H1 (cell line): ENCODE data around the gene BTBD9. TPM values are rescaled to one million over a fixed set of nuclear protein-coding genes. Genes with fewer than 3 reads are reported as not detected.

Source experiments
- CHD1 ChIP-seq: IDR thresholded peaks from 2 replicates; pipeline ENCODE4 v1.6.1; 2012; ENCODE audit warnings: low read depth, low read length, improper control_type of control experiment
- CTBP2 ChIP-seq: IDR thresholded peaks from 2 replicates; pipeline ENCODE4 v1.7.0; 2011; ENCODE audit warnings: borderline replicate concordance, mild to moderate bottlenecking, moderate library complexity, mixed read lengths, low read length; ENCODE audit not compliant: insufficient read depth, insufficient read length
- CTCF ChIP-seq, 3 experiments: IDR thresholded peaks; 1 replicate in 2 of 3; 2 replicates in 1 of 3; pipeline versions ENCODE4 v1.5.1 to v1.6.1; 2011; ENCODE audit warnings: low read length in 3 of 3, mild to moderate bottlenecking in 3 of 3, inconsistent platforms in 2 of 3, low read depth in 1 of 3, moderate library complexity in 1 of 3; ENCODE audit not compliant: insufficient read depth in 1 of 3; ENCODE audit errors: control extremely low read depth in 1 of 3
- EGR1 ChIP-seq: IDR thresholded peaks from 2 replicates; pipeline ENCODE4 v1.6.1; 2011; ENCODE audit warnings: low read depth, low read length, borderline replicate concordance
- EP300 ChIP-seq, 2 experiments: IDR thresholded peaks; 1 replicate in 1 of 2; 2 replicates in 1 of 2; pipeline ENCODE4 v1.6.1; 2011 to 2012; ENCODE audit warnings: low read depth in 2 of 2, low read length in 2 of 2, mild to moderate bottlenecking in 2 of 2, borderline replicate concordance in 1 of 2, inconsistent platforms in 1 of 2, moderate library complexity in 1 of 2
- FOSL1 ChIP-seq: IDR thresholded peaks from 2 replicates; pipeline ENCODE4 v1.6.1; 2011; ENCODE audit warnings: mild to moderate bottlenecking, low read depth, low read length, moderate library complexity; ENCODE audit not compliant: insufficient read depth
- POLR2A ChIP-seq, 2 experiments: IDR thresholded peaks; 1 replicate in 1 of 2; 2 replicates in 1 of 2; pipeline ENCODE4 v1.6.1; 2011; ENCODE audit warnings: low read depth in 2 of 2, low read length in 2 of 2, mild to moderate bottlenecking in 2 of 2; ENCODE audit errors: control extremely low read depth in 1 of 2
- ZNF274 ChIP-seq: IDR thresholded peaks from 2 replicates; pipeline ENCODE4 v1.7.0; 2012; ENCODE audit warnings: low read length, borderline replicate concordance; ENCODE audit errors: extremely low read depth
- polyA plus RNA-seq, 7 experiments: library from polyadenylated mRNA; depleted of rRNA in 3 of 7; stranded (reverse) in 5 of 7; unstranded in 2 of 7; fragments of >200 nt in 5 of 7; fragments of 200-250 nt in 2 of 7; gene quantifications; 1 replicate in 5 of 7; 2 replicates in 1 of 7; 4 replicates in 1 of 7; pipeline versions ENCODE4 v1.2.1 to v1.2.3, GENCODE V29; 2011 to 2013; ENCODE audit warnings: missing spikeins in 2 of 7, mixed read lengths in 2 of 7
- total RNA-seq: library from RNA; stranded (reverse); fragmentation: NEBNext Ultra II Directional; extraction: Animal tissue kit (Norgen Biotek cat#: 25700); gene quantifications from 2 replicates; pipeline ENCODE4 v1.2.1, GENCODE V29; 2021
- TF ChIP-seq, protein P1 (sequence below): IDR thresholded peaks from 2 replicates; pipeline ENCODE4 v1.6.1; 2011; ENCODE audit warnings: low read length, improper control_type of control experiment

Gene BTBD9
- total and polyA plus RNA-seq, 2 of the 8 experiments (the other 6 are each of a cell fraction or from before 2014, with no cell fraction given), result 0.92 to 4.1 TPM

DNA sequence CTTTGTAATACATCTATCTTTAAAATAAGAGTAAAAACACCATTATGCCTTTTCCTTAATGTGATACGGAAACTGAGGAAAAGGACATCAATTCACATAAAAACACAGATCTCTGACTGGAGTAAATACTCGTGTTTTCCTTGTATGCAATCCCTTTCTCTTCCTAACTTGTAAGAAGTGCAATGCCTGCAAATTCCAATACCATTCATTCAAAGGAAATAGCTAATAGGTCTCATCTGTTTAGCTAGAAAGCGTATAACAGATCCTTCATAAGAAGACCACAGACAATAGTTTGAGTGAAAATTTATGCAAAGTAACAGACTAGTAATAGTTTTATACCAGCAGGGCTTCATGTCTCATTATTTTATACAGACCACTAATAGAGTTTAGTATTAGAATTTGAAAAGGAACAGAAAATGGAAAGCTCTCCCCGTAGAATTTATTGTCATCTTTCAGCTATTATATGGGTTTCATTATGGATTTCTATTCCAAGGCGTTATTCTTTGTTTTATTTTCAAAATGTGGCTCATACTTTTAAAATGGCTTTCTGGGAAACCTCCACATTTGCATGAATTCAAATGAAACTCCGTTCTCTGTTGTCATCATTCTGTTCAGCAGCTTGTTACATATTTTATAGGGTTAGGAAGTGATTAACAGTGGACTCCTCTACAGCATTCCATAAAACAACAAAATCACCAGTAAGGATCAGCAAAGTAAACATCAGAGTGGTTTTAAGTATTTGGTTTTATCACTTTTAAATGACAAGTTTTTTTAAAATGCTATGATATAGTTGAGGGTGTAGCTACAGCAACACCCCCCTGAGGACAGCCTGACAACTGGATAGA, 186.7 kb downstream of the BTBD9 start (continued):
- TF ChIP-seq CTCF (IDR thresholded peaks at IDR 0.05; ENCODE audit: control extremely low read depth in 1 of 3, insufficient read depth in 1 of 3, low read depth in 1 of 3, low read length in 3 of 3) (no peak), POLR2A (IDR thresholded peaks at IDR 0.05; ENCODE audit: control extremely low read depth in 1 of 2, low read depth in 2 of 2, low read length in 2 of 2) (no peak), CHD1 (no peak), EP300 (IDR thresholded peaks at IDR 0.05; ENCODE audit: borderline replicate concordance in 1 of 2, low read depth in 2 of 2, low read length in 2 of 2) (no peak), ZNF274 (no peak), CTBP2 (no peak), EGR1 (no peak), FOSL1 (no peak)
- TF ChIP-seq, protein P1, sequence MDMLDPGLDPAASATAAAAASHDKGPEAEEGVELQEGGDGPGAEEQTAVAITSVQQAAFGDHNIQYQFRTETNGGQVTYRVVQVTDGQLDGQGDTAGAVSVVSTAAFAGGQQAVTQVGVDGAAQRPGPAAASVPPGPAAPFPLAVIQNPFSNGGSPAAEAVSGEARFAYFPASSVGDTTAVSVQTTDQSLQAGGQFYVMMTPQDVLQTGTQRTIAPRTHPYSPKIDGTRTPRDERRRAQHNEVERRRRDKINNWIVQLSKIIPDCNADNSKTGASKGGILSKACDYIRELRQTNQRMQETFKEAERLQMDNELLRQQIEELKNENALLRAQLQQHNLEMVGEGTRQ, result no peak
- TF ChIP-seq, all 59 proteins: peak for 0
